Upper lobe of left lung (tissue), 4 donors: ENCODE data around the gene GSTM5.

Source experiments
- CTCF ChIP-seq, 6 experiments: fragments of 450-650 bp in 4 of 6; fragments of 200-600 bp in 2 of 6; sonication (generic) in 2 of 6; IDR thresholded peaks; one replicate each; pipeline ENCODE4 v1.5.1; 2016 to 2019; ENCODE audit warnings: antibody characterized with exemption in 6 of 6
- EP300 ChIP-seq, 4 donors: sonication (generic); formaldehyde crosslinking; IDR thresholded peaks; one replicate each; pipeline ENCODE4 v1.5.1; 2017; ENCODE audit warnings: antibody characterized with exemption in 4 of 4, control low read depth in 2 of 4

- TF ChIP-seq EP300 (IDR thresholded peaks at IDR 0.05), result no peak
- no peak for TF ChIP-seq CTCF (IDR thresholded peaks at IDR 0.05)
Measured at GRCh38 chr1:109751531-109752260, 39.6 kb downstream of the GSTM5 start.
